Large intestine (tissue), 12 donors: ENCODE data around the gene FAM124B. TPM values are rescaled to one million over a fixed set of nuclear protein-coding genes. Genes with fewer than 3 reads are reported as not detected.
A peak's percentile ranks its signal among the peaks of the same experiment; 100 is the strongest.

ENCODE experiments used
- DNase-seq, 2 donors: peaks; one replicate each; pipeline versions ENCODE4 v3.0.0 to v3.0.0-alpha.2; 2013
- H3K27ac ChIP-seq: one replicate; pipeline ENCODE4 v1.5.1; 2013; ENCODE audit warnings: low read length
- H3K27me3 ChIP-seq: 2 replicates; pipeline ENCODE4 v1.6.1; 2013; ENCODE audit warnings: low read length; ENCODE audit not compliant: control insufficient read depth, insufficient read depth
- H3K36me3 ChIP-seq: 2 replicates; pipeline ENCODE4 v1.6.1; 2013; ENCODE audit warnings: low read length; ENCODE audit not compliant: control insufficient read depth, insufficient read depth
- H3K4me1 ChIP-seq: one replicate; pipeline ENCODE4 v1.6.1; 2013; ENCODE audit warnings: low read length; ENCODE audit not compliant: control insufficient read depth, insufficient read depth
- H3K4me3 ChIP-seq: one replicate; pipeline ENCODE4 v1.5.1; 2013; ENCODE audit warnings: low read length
- H3K9me3 ChIP-seq: one replicate; pipeline ENCODE4 v1.6.1; 2013; ENCODE audit warnings: mild to moderate bottlenecking, low read depth, low read length, moderate library complexity; ENCODE audit not compliant: control insufficient read depth
- WGBS: methylation state at CpG from one replicate; pipeline ENCODE4 v1.1.5; 2013; ENCODE audit warnings: low lambda C conversion rate; ENCODE audit not compliant: insufficient coverage; 5-methylcytosine and 5-hydroxymethylcytosine counted together
- long read RNA-seq, 11 donors: transcript quantifications; one replicate each; lab custom pipeline, GENCODE V29; 2026
- polyA plus RNA-seq: library from polyadenylated mRNA; unstranded; fragments of 120-200 nt; gene quantifications from one replicate; pipeline ENCODE4 v1.2.1, GENCODE V29; 2013

FAM124B gene, protein sequence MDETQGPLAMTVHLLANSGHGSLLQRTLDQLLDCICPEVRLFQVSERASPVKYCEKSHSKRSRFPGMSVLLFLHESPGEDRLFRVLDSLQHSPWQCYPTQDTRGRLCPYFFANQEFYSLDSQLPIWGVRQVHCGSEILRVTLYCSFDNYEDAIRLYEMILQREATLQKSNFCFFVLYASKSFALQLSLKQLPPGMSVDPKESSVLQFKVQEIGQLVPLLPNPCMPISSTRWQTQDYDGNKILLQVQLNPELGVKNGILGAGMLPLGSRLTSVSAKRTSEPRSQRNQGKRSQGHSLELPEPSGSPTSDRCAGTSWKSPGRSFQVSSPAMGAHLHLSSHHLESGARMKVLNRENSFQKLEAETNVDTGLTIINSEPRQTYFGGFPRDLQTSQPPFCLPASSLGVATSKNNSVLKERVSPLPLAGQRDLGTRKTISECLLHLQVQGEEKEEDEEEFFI
- 1.8 TPM for polyA plus RNA-seq
- long read RNA-seq, donor 1 = 0 reads
- long read RNA-seq, donor 2, partial matches to known transcripts = 0 of 3 reads
- long read RNA-seq, donor 2, other reads (novel, unspliced or antisense) = 0 of 3 reads
- long read RNA-seq, donor 3 = 0 reads
- long read RNA-seq, donor 4 = 0 reads
- long read RNA-seq, donor 5 = 0 reads
- long read RNA-seq, donor 6 = 0 reads
- long read RNA-seq, donor 7 = 0 reads
- long read RNA-seq, donor 8, partial matches to known transcripts = 0 of 1 reads
- long read RNA-seq, donor 8, other reads (novel, unspliced or antisense) = 0 of 1 reads
- long read RNA-seq, donor 9 = 0 reads
- long read RNA-seq, donor 10 = 0 reads
- long read RNA-seq, donor 11, partial matches to known transcripts = 0 of 3 reads
- long read RNA-seq, donor 11, other reads (novel, unspliced or antisense) = 0 of 3 reads

DNA sequence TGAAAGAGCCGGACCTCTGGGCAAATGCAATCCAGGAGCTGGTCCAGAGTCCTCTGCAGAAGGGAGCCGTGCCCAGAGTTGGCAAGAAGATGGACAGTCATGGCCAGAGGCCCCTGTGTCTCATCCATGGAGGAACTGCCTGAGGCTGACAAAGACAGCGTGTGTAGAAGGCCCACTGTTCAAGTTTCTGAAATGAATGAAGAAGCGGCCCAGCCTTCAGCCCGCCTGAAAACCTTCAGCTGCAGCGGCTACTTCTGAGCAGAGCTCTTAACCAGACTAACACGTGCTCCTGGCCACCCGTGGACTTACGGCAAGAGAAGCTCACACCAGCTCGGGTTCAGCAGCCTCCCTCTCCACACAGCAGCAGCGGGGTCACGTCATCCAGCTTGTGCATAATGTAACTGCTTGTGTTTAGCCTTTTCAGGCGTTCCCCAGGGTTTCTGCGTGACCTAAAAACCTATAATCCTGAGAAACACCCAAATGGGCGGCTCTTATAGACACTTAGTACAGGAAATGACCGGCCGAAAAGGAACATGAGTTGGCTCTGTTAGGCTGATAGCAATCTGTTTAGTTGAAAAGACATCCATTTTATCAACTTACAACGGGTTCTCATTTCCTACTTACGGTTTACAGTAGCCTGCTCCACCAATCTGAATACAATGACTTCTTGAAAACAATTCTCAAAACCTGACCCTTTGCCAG lies at the start of gene FAM124B:
TSS of gene FAM124B (minus strand) at position 467 of the 702 bp plus-strand sequence. CDS start at position 128, 339 bp downstream.
- peak within 1 kb of the TSS; percentile 9 for H3K27ac ChIP-seq
- 38% methylated on average over 2 of the region's 19 CpGs for WGBS
- H3K4me1 ChIP-seq = no peaks in the 10 kb centered on the region
- peaks cover 3% of the 10 kb centered on the region for H3K9me3 ChIP-seq
- no peaks in the 10 kb centered on the region for H3K27me3 ChIP-seq
- no peaks in the 10 kb centered on the region for H3K36me3 ChIP-seq
- peak; percentile 42 to 60 for DNase-seq
- H3K4me3 ChIP-seq = peak within 1 kb of the TSS; percentile 9

- 90% methylated on average over 2 of the region's 4 CpGs for WGBS
- Histone ChIP-seq H3K4me1 (no peaks in the 10 kb centered on the region), H3K9me3 (no peaks in the 10 kb centered on the region), H3K36me3 (no peaks in the 10 kb centered on the region), H3K27me3 (no peaks in the 10 kb centered on the region), H3K4me3 (no peak overlapping the region), H3K27ac (no peak overlapping the region)
- no peak for DNase-seq
Observed at GRCh38 chr2:224449212-224450147, 47.6 kb upstream of the FAM124B start.

GRCh38 chr2:224448236-224448635 lies 46.3 kb upstream of the FAM124B start:
- DNase-seq = no peak
- peaks cover 3% of the 10 kb centered on the region for H3K27me3 ChIP-seq
- no peaks in the 10 kb centered on the region for H3K9me3 ChIP-seq
- no peak overlapping the region for H3K4me3 ChIP-seq
- no peaks in the 10 kb centered on the region for H3K4me1 ChIP-seq
- no peaks in the 10 kb centered on the region for H3K36me3 ChIP-seq
- no CpG with 5 or more reads among the region's 1 CpG for WGBS
- H3K27ac ChIP-seq = no peak overlapping the region

- Histone ChIP-seq H3K9me3 (no peaks in the 10 kb centered on the region), H3K4me1 (no peaks in the 10 kb centered on the region), H3K36me3 (no peaks in the 10 kb centered on the region), H3K4me3 (no peak overlapping the region), H3K27ac (no peak overlapping the region), H3K27me3 (peaks cover 12% of the 10 kb centered on the region)
- no CpG with 5 or more reads among the region's 4 CpGs for WGBS
- no peak for DNase-seq
Observed at GRCh38 chr2:224444783-224445182, 42.9 kb upstream of the FAM124B start.

GRCh38 chr2:224444021-224444420 lies 42.1 kb upstream of the FAM124B start:
- Histone ChIP-seq H3K4me1 (no peaks in the 10 kb centered on the region), H3K4me3 (no peak overlapping the region), H3K27ac (no peak overlapping the region), H3K27me3 (peaks cover 12% of the 10 kb centered on the region), H3K9me3 (no peaks in the 10 kb centered on the region), H3K36me3 (no peaks in the 10 kb centered on the region)
- DNase-seq = no peak
- WGBS = no CpG with 5 or more reads among the region's 5 CpGs

DNA sequence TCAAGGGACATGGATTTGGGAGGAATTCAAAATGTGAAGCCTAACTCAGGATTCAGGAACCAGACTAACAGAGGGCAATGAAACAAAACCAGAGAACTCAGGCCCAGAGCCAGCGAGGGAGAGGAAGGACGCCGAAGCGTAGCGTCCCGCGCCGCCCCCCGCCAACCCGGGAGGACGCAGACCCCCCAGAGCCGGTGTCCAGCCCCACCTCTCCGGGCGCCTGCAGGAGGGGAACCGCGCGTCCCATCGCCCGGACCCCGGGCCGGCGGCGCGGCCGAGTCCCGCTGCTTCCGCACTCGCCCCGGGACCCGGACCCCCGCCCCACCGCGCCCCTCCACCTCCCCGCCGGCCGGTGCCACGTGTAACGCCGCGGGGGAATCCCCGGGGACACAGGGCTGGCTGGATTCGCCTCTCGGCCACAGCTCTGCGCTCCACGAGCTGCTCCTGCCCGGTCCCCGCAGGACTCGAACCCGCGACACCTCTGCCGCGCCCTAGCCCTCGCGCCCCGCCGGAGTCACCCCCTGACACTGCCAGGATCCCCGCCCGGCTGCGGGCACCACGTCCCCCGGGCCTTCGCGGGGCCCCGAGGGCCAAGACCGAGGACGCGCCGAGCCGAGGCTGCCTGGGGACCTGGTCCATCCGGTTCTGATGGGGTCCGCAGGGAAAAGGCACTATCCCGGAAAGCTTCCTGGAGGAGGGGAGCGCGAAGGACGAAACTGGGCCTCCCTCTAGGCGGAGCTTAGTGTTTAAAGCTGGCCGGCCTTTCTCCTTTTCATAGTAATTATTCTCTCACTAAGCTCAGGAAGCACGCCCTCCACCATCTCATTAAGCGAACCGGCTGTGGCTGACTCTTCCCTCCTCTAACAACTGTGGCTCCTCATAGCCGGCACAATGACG lies 40.4 kb upstream of the FAM124B start:
- Histone ChIP-seq H3K4me1 (no peaks in the 10 kb centered on the region), H3K27me3 (peaks cover 12% of the 10 kb centered on the region), H3K36me3 (no peaks in the 10 kb centered on the region), H3K9me3 (no peaks in the 10 kb centered on the region), H3K27ac (no peak overlapping the region), H3K4me3 (peak overlapping the region; percentile 31)
- WGBS = no CpG with 5 or more reads among the region's 82 CpGs
- DNase-seq = peak in 1 of 2 donors; percentile 44

DNA sequence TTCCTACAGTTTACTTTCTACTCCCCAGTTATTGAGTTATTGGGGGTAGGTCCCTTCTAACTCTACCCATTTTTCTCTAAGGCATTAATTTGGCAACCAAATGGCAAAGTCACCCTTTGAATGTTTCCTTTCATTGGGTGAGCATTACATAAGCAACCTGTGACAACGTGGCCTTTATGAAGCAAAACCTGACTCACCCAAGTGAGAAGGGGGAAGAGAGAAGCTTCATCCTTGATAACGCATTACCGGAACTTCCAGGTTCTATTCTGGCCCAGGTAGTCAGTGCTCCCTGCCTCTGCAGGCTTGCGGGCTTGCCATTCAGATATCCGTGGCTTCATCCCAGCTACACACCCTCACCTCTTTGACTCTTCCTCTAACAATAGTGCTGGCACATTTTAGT lies 39.1 kb upstream of the FAM124B start:
- Histone ChIP-seq H3K4me1 (no peaks in the 10 kb centered on the region), H3K4me3 (no peak overlapping the region), H3K9me3 (no peaks in the 10 kb centered on the region), H3K27ac (no peak overlapping the region), H3K36me3 (no peaks in the 10 kb centered on the region), H3K27me3 (peaks cover 12% of the 10 kb centered on the region)
- no CpG with 5 or more reads among the region's 5 CpGs for WGBS
- no peak for DNase-seq

GRCh38 chr2:224438726-224439125 lies 36.8 kb upstream of the FAM124B start:
- Histone ChIP-seq H3K4me3 (no peak overlapping the region), H3K9me3 (no peaks in the 10 kb centered on the region), H3K27me3 (peaks cover 9% of the 10 kb centered on the region), H3K36me3 (no peaks in the 10 kb centered on the region), H3K4me1 (no peaks in the 10 kb centered on the region), H3K27ac (no peak overlapping the region)
- DNase-seq = no peak

DNA sequence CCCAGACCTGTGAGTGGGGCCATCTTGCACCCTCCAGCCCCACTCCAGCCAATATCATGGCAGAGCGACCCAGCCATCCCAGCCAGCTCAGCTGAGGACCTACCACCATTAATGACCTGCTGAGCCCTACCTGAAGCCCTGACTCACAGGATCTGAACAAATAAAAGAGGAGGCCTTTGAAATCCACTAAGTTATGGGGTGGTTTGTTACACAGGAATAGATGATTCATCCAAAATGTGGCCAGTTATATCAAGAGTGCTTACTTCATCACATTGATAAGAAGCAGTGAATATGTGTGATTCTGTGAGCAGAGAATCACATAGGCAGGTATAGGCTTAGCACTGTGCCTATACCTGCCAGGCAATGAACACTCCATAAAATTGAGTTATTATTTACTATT lies 34.7 kb upstream of the FAM124B start:
- H3K9me3 ChIP-seq = no peaks in the 10 kb centered on the region
- DNase-seq = no peak
- no peaks in the 10 kb centered on the region for H3K27me3 ChIP-seq
- H3K4me1 ChIP-seq = no peaks in the 10 kb centered on the region
- no peaks in the 10 kb centered on the region for H3K36me3 ChIP-seq
- H3K27ac ChIP-seq = no peak overlapping the region
- WGBS = no CpG with 5 or more reads among the region's 1 CpG
- no peak overlapping the region for H3K4me3 ChIP-seq
